H1 (cell line): Measurements from ENCODE around the gene INPP5E. TPM values are rescaled to one million over a fixed set of nuclear protein-coding genes. Genes with fewer than 3 reads are reported as not detected.

Source experiments
- CTCF ChIA-PET: fragments of 300-600 bp; sonication (Branson Sonifier 250); formaldehyde crosslinking; loops from one replicate; lab custom pipeline; 2021; ENCODE audit not compliant: partially characterized antibody; lab: Charles Lee
- POLR2A ChIA-PET: fragments of 300-600 bp; sonication (Branson Sonifier 250); formaldehyde crosslinking; loops from one replicate; lab custom pipeline; 2021; ENCODE audit warnings: inconsistent platforms; ENCODE audit not compliant: partially characterized antibody; lab: Charles Lee
- DNase-seq, 2 experiments: peaks; one replicate each; pipeline versions ENCODE4 v3.0.0 to v3.0.0-alpha.2; 2010 to 2022; ENCODE audit warnings: low spot score in 2 of 2, low read depth in 1 of 2, mixed read lengths in 1 of 2
- FAIRE-seq: peaks from 2 replicates; lab custom pipeline; 2011; peaks lifted over from hg19 to GRCh38; lab: Jason Lieb, UNC
- H2AFZ ChIP-seq: 2 replicates; pipeline ENCODE4 v1.8.1; 2012; ENCODE audit warnings: low read length, inconsistent platforms
- H2AK5ac ChIP-seq: 2 replicates; pipeline ENCODE4 v1.6.1; 2013; ENCODE audit warnings: low read depth, low read length
- H2BK120ac ChIP-seq: replicated peaks from 2 replicates; pipeline ENCODE3; 2013; ENCODE audit warnings: low read depth, low read length, inconsistent platforms
- H2BK12ac ChIP-seq: 2 replicates; pipeline ENCODE4 v1.6.1; 2013; ENCODE audit warnings: low read depth, low read length
- H2BK15ac ChIP-seq: 2 replicates; pipeline ENCODE4 v1.6.1; 2013; ENCODE audit warnings: low read length
- H2BK20ac ChIP-seq: 2 replicates; pipeline ENCODE4 v1.6.1; 2013; ENCODE audit warnings: low read length
- H2BK5ac ChIP-seq: 2 replicates; pipeline ENCODE4 v1.6.1; 2013; ENCODE audit warnings: low read depth, low read length
- H3K14ac ChIP-seq: 2 replicates; pipeline ENCODE4 v1.6.1; 2013; ENCODE audit warnings: inconsistent platforms; ENCODE audit not compliant: insufficient read length
- H3K18ac ChIP-seq: 2 replicates; pipeline ENCODE4 v1.6.1; 2013; ENCODE audit warnings: low read length; ENCODE audit errors: extremely low read depth
- H3K23ac ChIP-seq: 2 replicates; pipeline ENCODE4 v1.6.1; 2013; ENCODE audit warnings: inconsistent platforms; ENCODE audit not compliant: insufficient read length
- H3K23me2 ChIP-seq: 2 replicates; pipeline ENCODE4 v1.6.1; 2013; ENCODE audit warnings: low read depth, low read length
- H3K27ac ChIP-seq: 2 replicates; pipeline ENCODE4 v1.6.1; 2011; ENCODE audit warnings: low read depth, low read length, inconsistent platforms
- H3K27me3 ChIP-seq, 4 experiments: replicated peaks in 1 of 4; 1 replicate in 1 of 4; 2 replicates in 3 of 4; pipeline versions ENCODE4 v1.6.1 to v1.8.1; 2011 to 2013; ENCODE audit warnings: low read length in 3 of 4, mild to moderate bottlenecking in 3 of 4, inconsistent platforms in 2 of 4, mixed read lengths in 2 of 4, moderate library complexity in 1 of 4; ENCODE audit not compliant: control insufficient read depth in 3 of 4, insufficient read depth in 3 of 4; ENCODE audit errors: extremely low read depth in 1 of 4
- H3K36me3 ChIP-seq, 4 experiments: 2 replicates each; pipeline versions ENCODE4 v1.6.1 to v1.8.1; 2011 to 2013; ENCODE audit warnings: mild to moderate bottlenecking in 4 of 4, low read length in 3 of 4, moderate library complexity in 2 of 4, control low read depth in 1 of 4, inconsistent platforms in 1 of 4; ENCODE audit not compliant: insufficient read depth in 4 of 4, control insufficient read depth in 2 of 4
- H3K4ac ChIP-seq: replicated peaks from 2 replicates; pipeline ENCODE3; 2013; ENCODE audit warnings: low read length, low read depth, mixed read lengths, inconsistent platforms; ENCODE audit not compliant: insufficient read length
- H3K4me1 ChIP-seq, 4 experiments: replicated peaks in 1 of 4; 1 replicate in 1 of 4; 2 replicates in 3 of 4; pipeline versions ENCODE4 v1.6.1 to v1.8.1; 2011 to 2013; ENCODE audit warnings: low read length in 3 of 4, inconsistent platforms in 2 of 4, mixed read lengths in 1 of 4; ENCODE audit not compliant: insufficient read depth in 4 of 4, control insufficient read depth in 3 of 4
- H3K4me2 ChIP-seq, 2 experiments: 2 replicates each; pipeline versions ENCODE4 v1.6.1 to v1.8.1; 2011 to 2013; ENCODE audit warnings: low read depth in 2 of 2, low read length in 2 of 2, control low read depth in 1 of 2, inconsistent platforms in 1 of 2, mild to moderate bottlenecking in 1 of 2; ENCODE audit not compliant: insufficient read depth in 1 of 2
- H3K4me3 ChIP-seq, 4 experiments: fragments of 200-600, 300-600 bp in 1 of 4; sonication (generic), shearing (Covaris generic), sonication (Bioruptor Twin) in 1 of 4; 2 replicates each; pipeline versions ENCODE4 v1.5.1 to v1.8.1; 2011 to 2016; ENCODE audit warnings: low read length in 4 of 4, low read depth in 3 of 4, control low read depth in 2 of 4, inconsistent platforms in 2 of 4, mild to moderate bottlenecking in 2 of 4, mixed read lengths in 1 of 4, moderate library complexity in 1 of 4; ENCODE audit not compliant: insufficient read depth in 2 of 4; ENCODE audit errors: extremely low read depth in 1 of 4
- H3K56ac ChIP-seq: replicated peaks from 2 replicates; pipeline ENCODE3; 2013; ENCODE audit warnings: low read depth, mild to moderate bottlenecking, mixed read lengths, low read length, inconsistent platforms; ENCODE audit not compliant: insufficient read length
- H3K79me1 ChIP-seq: 2 replicates; pipeline ENCODE4 v1.6.1; 2013; ENCODE audit warnings: low read depth, low read length, control low read depth
- H3K79me2 ChIP-seq, 2 experiments: 2 replicates each; pipeline versions ENCODE4 v1.6.1 to v1.8.1; 2012 to 2013; ENCODE audit warnings: low read length in 2 of 2, mild to moderate bottlenecking in 2 of 2, inconsistent platforms in 1 of 2; ENCODE audit not compliant: insufficient read depth in 2 of 2, control insufficient read depth in 1 of 2
- H3K9ac ChIP-seq, 4 experiments: replicated peaks in 1 of 4; 1 replicate in 1 of 4; 2 replicates in 3 of 4; pipeline versions ENCODE4 v1.6.1 to v1.8.1; 2011 to 2013; ENCODE audit warnings: low read depth in 3 of 4, low read length in 3 of 4, control low read depth in 2 of 4, mild to moderate bottlenecking in 2 of 4, moderate library complexity in 2 of 4, inconsistent platforms in 1 of 4; ENCODE audit errors: extremely low read depth in 1 of 4
- H3K9me3 ChIP-seq, 2 experiments: 2 replicates each; pipeline versions ENCODE4 v1.6.1 to v1.8.1; 2012 to 2013; ENCODE audit warnings: mild to moderate bottlenecking in 2 of 2, moderate library complexity in 2 of 2, control low read depth in 1 of 2, inconsistent platforms in 1 of 2, low read depth in 1 of 2, low read length in 1 of 2, mixed read lengths in 1 of 2; ENCODE audit not compliant: insufficient read depth in 2 of 2
- H4K20me1 ChIP-seq, 2 experiments: replicated peaks in 1 of 2; 2 replicates each; pipeline versions ENCODE3 to v1.8.1; 2011 to 2013; ENCODE audit warnings: inconsistent platforms in 2 of 2, low read length in 2 of 2, mild to moderate bottlenecking in 1 of 2; ENCODE audit not compliant: insufficient read depth in 2 of 2, control insufficient read depth in 1 of 2
- H4K5ac ChIP-seq: 2 replicates; pipeline ENCODE4 v1.6.1; 2013; ENCODE audit warnings: low read length, low read depth, mixed read lengths, inconsistent platforms; ENCODE audit not compliant: insufficient read length
- H4K8ac ChIP-seq: 2 replicates; pipeline ENCODE4 v1.8.0; 2013; ENCODE audit warnings: mild to moderate bottlenecking, moderate library complexity, low read length, inconsistent platforms; ENCODE audit not compliant: insufficient read depth; ENCODE audit errors: extremely low read depth
- H4K91ac ChIP-seq: replicated peaks from 2 replicates; pipeline ENCODE3; 2013; ENCODE audit warnings: low read length, mixed read lengths, inconsistent platforms; ENCODE audit not compliant: insufficient read length
- GTF2F1 ChIP-seq: IDR thresholded peaks from 2 replicates; pipeline ENCODE4 v1.6.1; 2012; ENCODE audit warnings: low read depth, low read length, improper control_type of control experiment, borderline replicate concordance
- SAP30 ChIP-seq: fragments of 300-600 bp; sonication (generic); IDR thresholded peaks from 2 replicates; pipeline ENCODE4 v1.7.1; 2012; ENCODE audit warnings: low read length, moderate library complexity, mild to moderate bottlenecking, inconsistent platforms; ENCODE audit not compliant: insufficient read depth, insufficient replicate concordance
- SUZ12 ChIP-seq: fragments of 200-600 bp; sonication (generic); IDR thresholded peaks from 2 replicates; pipeline ENCODE4 v1.6.1; 2012; ENCODE audit warnings: mild to moderate bottlenecking, inconsistent platforms, low read length, moderate library complexity, mixed read lengths
- WGBS, 2 experiments: shearing (Covaris generic) in 1 of 2; methylation state at CpG; one replicate each; pipeline versions ENCODE4 v1.1.6 to v1.1.7; 2013 to 2015; ENCODE audit warnings: low lambda C conversion rate in 2 of 2, mixed read lengths in 2 of 2, inconsistent platforms in 1 of 2, low coverage in 1 of 2, missing lambda C conversion rate in 1 of 2; ENCODE audit not compliant: insufficient replicate concordance in 2 of 2, insufficient coverage in 1 of 2, insufficient read length in 1 of 2; ENCODE audit errors: extremely low coverage in 1 of 2, missing lambda C conversion rate in 1 of 2; 5-methylcytosine and 5-hydroxymethylcytosine counted together
- polyA plus RNA-seq, 7 experiments: library from polyadenylated mRNA; depleted of rRNA in 3 of 7; stranded (reverse) in 5 of 7; unstranded in 2 of 7; fragments of >200 nt in 5 of 7; fragments of 200-250 nt in 2 of 7; gene quantifications; 1 replicate in 5 of 7; 2 replicates in 1 of 7; 4 replicates in 1 of 7; pipeline versions ENCODE4 v1.2.1 to v1.2.3, GENCODE V29; 2011 to 2013; ENCODE audit warnings: missing spikeins in 2 of 7, mixed read lengths in 2 of 7
- total RNA-seq: library from RNA; stranded (reverse); fragmentation: NEBNext Ultra II Directional; extraction: Animal tissue kit (Norgen Biotek cat#: 25700); gene quantifications from 2 replicates; pipeline ENCODE4 v1.2.1, GENCODE V29; 2021

INPP5E gene
- total and polyA plus RNA-seq, 2 of the 8 experiments (the other 6 are each of a cell fraction or from before 2014, with no cell fraction given) = 8.7 to 11.3 TPM

DNA sequence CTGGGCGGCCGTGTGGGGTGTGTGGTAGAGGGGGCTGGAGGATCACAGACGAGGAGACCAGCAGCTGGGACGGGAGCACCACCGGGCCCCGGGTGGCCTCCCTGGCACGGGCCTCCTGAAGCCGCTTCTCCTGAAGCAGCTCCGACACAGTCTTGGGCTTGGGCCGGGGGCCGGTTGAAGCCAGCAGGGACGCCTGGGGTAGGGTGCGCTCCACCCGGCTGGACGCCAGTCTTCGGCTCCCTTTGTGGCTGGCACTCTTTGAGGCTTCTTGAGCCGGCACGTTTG, 60.7 kb downstream of the INPP5E start:
- Histone ChIP-seq H4K5ac (no peak overlapping the region), H3K23me2 (no peaks in the 10 kb centered on the region), H3K4me3 (no peak overlapping the region), H3K9me3 (no peaks in the 10 kb centered on the region), H3K56ac (no peak overlapping the region), H2BK5ac (no peak overlapping the region), H3K4ac (no peak overlapping the region), H3K18ac (no peak overlapping the region), H2AK5ac (no peak overlapping the region), H3K23ac (no peak overlapping the region), H2AFZ (no peak overlapping the region), H3K27me3 (no peaks in the 10 kb centered on the region), H3K27ac (no peak overlapping the region), H2BK20ac (no peak overlapping the region), H2BK120ac (no peak overlapping the region), H3K4me1 (no peaks in the 10 kb centered on the region), H3K36me3 (peaks cover 6 to 51% (median 22%) of the 10 kb centered on the region in 4 experiments; a peak in 7 of 8 replicates), H3K9ac (no peak overlapping the region), H2BK12ac (no peak overlapping the region), H4K91ac (no peak overlapping the region), H3K79me1 (no peaks in the 10 kb centered on the region; the same call in 1 of the 2 replicates), H2BK15ac (no peak overlapping the region), H4K20me1 (peaks cover 5 to 14% of the 10 kb centered on the region in 2 experiments), H3K4me2 (no peak overlapping the region), H3K79me2 (no peaks in the 10 kb centered on the region), H4K8ac (peak overlapping the region; percentile 14; the same call in 1 of the 2 replicates), H3K14ac (no peak overlapping the region)
- DNase-seq (no peak), FAIRE-seq (no peak)
- 93% methylated on average over 10 of the region's 18 CpGs; no CpG with 5 or more reads in 1 of the 2 experiments for WGBS, 2 experiments
- POLR2A ChIA-PET = interaction anchor here (1.1 to 3.2 kb wide), 6 partner anchors 8 to 79 kb away, joined by 3 to 19 read pairs (median 8); partner anchors contain the start of gene SNAPC4
- CTCF ChIA-PET = interaction anchor here (1.1 to 1.7 kb wide), 4 partner anchors 12 to 108 kb away, joined by 3 to 6 read pairs (median 5); partner anchors contain the start of gene DNLZ
- TF ChIP-seq SUZ12 (no peak), SAP30 (no peak), GTF2F1 (no peak)
